ENCODE data around the gene PPP1R14B. TPM values are rescaled to one million over a fixed set of nuclear protein-coding genes. Genes with fewer than 3 reads are reported as not detected.

The PPP1R14B gene
- total and polyA plus RNA-seq, 12 donors, result 52.4 to 331 (median 92.5) TPM

- no peak for DNase-seq
- peaks cover 0 to 32% (median under 1%) of the 10 kb centered on the region in 9 donors for H3K36me3 ChIP-seq
- H3K4me3 ChIP-seq, result no peak overlapping the region
- WGBS, 2 donors, result 91 to 94% methylated on average over 9 of the region's 9 CpGs
- ATAC-seq, result no peak
- no peaks in the 10 kb centered on the region for H3K27me3 ChIP-seq
- TF ChIP-seq CTCF (IDR thresholded peaks at IDR 0.05), result no peak
- no peaks in the 10 kb centered on the region for H3K9me3 ChIP-seq
- H3K27ac ChIP-seq, result peak overlapping the region in 6 of 10 donors; percentile 10 to 99 (median 24)
- intact Hi-C loops (cut with DNase I), result no loop called here
- H3K4me1 ChIP-seq, result peaks cover 13 to 68% (median 42%) of the 10 kb centered on the region in 9 donors
Measured at GRCh38 chr11:64238076-64238475, 8.7 kb downstream of the PPP1R14B start.

- intact Hi-C loops (cut with DNase I), result no loop called here
- Histone ChIP-seq H3K36me3 (peaks cover 0 to 30% (median 0%) of the 10 kb centered on the region in 9 donors), H3K27ac (peak overlapping the region in 6 of 10 donors; percentile 10 to 99 (median 26)), H3K9me3 (no peaks in the 10 kb centered on the region), H3K4me3 (no peak overlapping the region), H3K27me3 (no peaks in the 10 kb centered on the region), H3K4me1 (peaks cover 10 to 64% (median 37%) of the 10 kb centered on the region in 9 donors)
- WGBS, 2 donors, result 67% methylated on average over 12 of the region's 12 CpGs
- TF ChIP-seq CTCF (IDR thresholded peaks at IDR 0.05), result no peak
- no peak for DNase-seq
- no peak for ATAC-seq
Measured at GRCh38 chr11:64237484-64237951, 9.2 kb downstream of the PPP1R14B start.

GRCh38 chr11:64235437-64236161 lies 11.1 kb downstream of the PPP1R14B start:
- H3K27ac ChIP-seq, result peak overlapping the region; percentile 86 to 96 (median 91)
- DNase-seq (no peak), ATAC-seq (no peak)
- 78 to 81% methylated on average over 11 to 12 of the region's 12 CpGs for WGBS, 2 donors
- H3K36me3 ChIP-seq, result peaks cover 0 to 30% (median 0%) of the 10 kb centered on the region in 9 donors
- H3K27me3 ChIP-seq, result no peaks in the 10 kb centered on the region
- peaks cover 4 to 74% (median 47%) of the 10 kb centered on the region in 9 donors for H3K4me1 ChIP-seq
- TF ChIP-seq CTCF (IDR thresholded peaks at IDR 0.05), result no peak
- peak overlapping the region; percentile 53 to 85 (median 72) for H3K4me3 ChIP-seq
- intact Hi-C loops (cut with DNase I), result no loop called here
- H3K9me3 ChIP-seq, result no peaks in the 10 kb centered on the region

- Histone ChIP-seq H3K27ac (peak overlapping the region; percentile 86 to 96 (median 91)), H3K27me3 (no peaks in the 10 kb centered on the region), H3K9me3 (no peaks in the 10 kb centered on the region), H3K4me1 (peaks cover 2 to 71% (median 41%) of the 10 kb centered on the region in 9 donors), H3K4me3 (peak overlapping the region; percentile 53 to 85 (median 72)), H3K36me3 (peaks cover 0 to 30% (median 0%) of the 10 kb centered on the region in 9 donors)
- ATAC-seq, result peak; percentile 11 to 47 (median 30)
- peak in 2 of 9 donors; percentile 5 to 32 for TF ChIP-seq CTCF (IDR thresholded peaks at IDR 0.05)
- peak in 1 of 2 donors; percentile 69 for DNase-seq
- WGBS, 2 donors, result 3 to 4% methylated on average over 44 to 65 of the region's 80 CpGs
- intact Hi-C loops (cut with DNase I), result no loop called here
Measured at GRCh38 chr11:64234647-64235379, 11.9 kb downstream of the PPP1R14B start.
